Right lobe of liver (tissue), 6 donors: ENCODE data around the gene MEF2A. TPM values are rescaled to one million over a fixed set of nuclear protein-coding genes. Genes with fewer than 3 reads are reported as not detected.

ENCODE experiments used
- ATAC-seq, 4 donors: fragments of 200-7000 bp; cut with Tn5 transposase; one replicate each; pipeline ENCODE4 v1.9.1; 2020; ENCODE audit warnings: mild to moderate bottlenecking in 4 of 4, moderate library complexity in 4 of 4
- DNase-seq, 3 donors: peaks; one replicate each; pipeline ENCODE4 v3.0.0-alpha.2; 2020
- H3K27ac ChIP-seq, 3 donors: fragments of 200-600 bp; one replicate each; pipeline ENCODE4 v1.8.0; 2022
- H3K27me3 ChIP-seq, 2 donors: fragments of 200-600 bp; one replicate each; pipeline ENCODE4 v1.8.0; 2022
- H3K36me3 ChIP-seq, 4 donors: fragments of 200-600 bp; sonication (generic) in 1 of 4; one replicate each; pipeline versions ENCODE4 v1.5.1 to v1.8.0; 2017 to 2022; ENCODE audit warnings: control low read depth in 1 of 4
- H3K4me1 ChIP-seq, 4 donors: fragments of 200-600 bp; sonication (generic) in 1 of 4; one replicate each; pipeline versions ENCODE4 v1.5.1 to v1.8.0; 2017 to 2022; ENCODE audit warnings: control low read depth in 1 of 4
- H3K4me3 ChIP-seq, 3 donors: fragments of 200-600 bp; one replicate each; pipeline ENCODE4 v1.8.0; 2022
- H3K9me3 ChIP-seq, 4 donors: fragments of 200-600 bp; sonication (generic) in 1 of 4; one replicate each; pipeline versions ENCODE4 v1.5.1 to v1.8.0; 2017 to 2022; ENCODE audit warnings: control low read depth in 1 of 4
- POLR2A ChIP-seq: fragments of 450-650 bp; IDR thresholded peaks from one replicate; pipeline ENCODE4 v1.6.1; 2017; ENCODE audit warnings: antibody characterized with exemption, mild to moderate bottlenecking
- WGBS: methylation state at CpG from one replicate; pipeline ENCODE4 v1.1.6; 2018; ENCODE audit warnings: low coverage, low lambda C conversion rate; ENCODE audit not compliant: insufficient coverage; ENCODE audit errors: missing lambda C conversion rate; 5-methylcytosine and 5-hydroxymethylcytosine counted together
- intact Hi-C, 2 donors: fragments of 100-400 bp; cut with DNase I; formaldehyde crosslinking; loops; one replicate each; pipeline versions ENCODE4 v1.11.2 to v1.14.1; 2022
- total RNA-seq, 6 experiments: library from RNA; depleted of rRNA in 2 of 6; stranded (reverse); fragments of >200 nt in 2 of 6; fragmentation: NEBNext Ultra II Directional in 3 of 6; extraction: Animal tissue kit (Norgen Biotek cat#: 25700) in 3 of 6; gene quantifications; one replicate each; pipeline versions ENCODE4 v1.1.0 to v1.2.4, GENCODE V29; 2016 to 2023
- TF ChIP-seq, protein P1 (sequence below), 4 donors: fragments of 200-600 bp in 3 of 4; fragments of 450-650 bp in 1 of 4; IDR thresholded peaks; one replicate each; pipeline versions ENCODE4 v1.5.1 to v1.8.0; 2016 to 2022; ENCODE audit warnings: antibody characterized with exemption in 4 of 4, mild to moderate bottlenecking in 2 of 4
- donor health status: DM: no; HTN: yes; CAD: no.
- donor health status: DM: no; HTN: no; CAD: no.
- donor health status: DM: no; HTN: no; CAD: no.
- donor health status: DM: no; HTN: yes; CAD: no.
- donor health status: DM: no; HTN: yes; CAD: no.

Gene MEF2A
- total RNA-seq, 6 experiments from 2014 or later: 20.1 to 35.5 (median 25.4) TPM

GRCh38 chr15:99526671-99527070, 39.1 kb upstream of the MEF2A start:
- Histone ChIP-seq H3K27ac (no peak overlapping the region), H3K4me1 (no peaks in the 10 kb centered on the region), H3K36me3 (no peaks in the 10 kb centered on the region), H3K9me3 (no peaks in the 10 kb centered on the region), H3K27me3 (no peaks in the 10 kb centered on the region), H3K4me3 (no peak overlapping the region)
- intact Hi-C loops: no loop called here
- ATAC-seq (no peak), DNase-seq (no peak)
- 92% methylated on average over 3 of the region's 3 CpGs for WGBS
- TF ChIP-seq POLR2A: no peak
- TF ChIP-seq, protein P1, sequence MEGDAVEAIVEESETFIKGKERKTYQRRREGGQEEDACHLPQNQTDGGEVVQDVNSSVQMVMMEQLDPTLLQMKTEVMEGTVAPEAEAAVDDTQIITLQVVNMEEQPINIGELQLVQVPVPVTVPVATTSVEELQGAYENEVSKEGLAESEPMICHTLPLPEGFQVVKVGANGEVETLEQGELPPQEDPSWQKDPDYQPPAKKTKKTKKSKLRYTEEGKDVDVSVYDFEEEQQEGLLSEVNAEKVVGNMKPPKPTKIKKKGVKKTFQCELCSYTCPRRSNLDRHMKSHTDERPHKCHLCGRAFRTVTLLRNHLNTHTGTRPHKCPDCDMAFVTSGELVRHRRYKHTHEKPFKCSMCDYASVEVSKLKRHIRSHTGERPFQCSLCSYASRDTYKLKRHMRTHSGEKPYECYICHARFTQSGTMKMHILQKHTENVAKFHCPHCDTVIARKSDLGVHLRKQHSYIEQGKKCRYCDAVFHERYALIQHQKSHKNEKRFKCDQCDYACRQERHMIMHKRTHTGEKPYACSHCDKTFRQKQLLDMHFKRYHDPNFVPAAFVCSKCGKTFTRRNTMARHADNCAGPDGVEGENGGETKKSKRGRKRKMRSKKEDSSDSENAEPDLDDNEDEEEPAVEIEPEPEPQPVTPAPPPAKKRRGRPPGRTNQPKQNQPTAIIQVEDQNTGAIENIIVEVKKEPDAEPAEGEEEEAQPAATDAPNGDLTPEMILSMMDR (IDR thresholded peaks at IDR 0.05): no peak

GRCh38 chr15:99536422-99537040, 29.3 kb upstream of the MEF2A start:
- intact Hi-C loops: no loop called here
- Histone ChIP-seq H3K27me3 (no peaks in the 10 kb centered on the region), H3K36me3 (no peaks in the 10 kb centered on the region), H3K4me1 (no peaks in the 10 kb centered on the region), H3K27ac (no peak overlapping the region), H3K4me3 (no peak overlapping the region), H3K9me3 (no peaks in the 10 kb centered on the region)
- WGBS: 67% methylated on average over 1 of the region's 4 CpGs
- ATAC-seq: peak in 3 of 4 donors; percentile 21 to 59 (median 32)
- TF ChIP-seq POLR2A: no peak
- TF ChIP-seq, protein P1 (IDR thresholded peaks at IDR 0.05): no peak
- no peak for DNase-seq

DNA sequence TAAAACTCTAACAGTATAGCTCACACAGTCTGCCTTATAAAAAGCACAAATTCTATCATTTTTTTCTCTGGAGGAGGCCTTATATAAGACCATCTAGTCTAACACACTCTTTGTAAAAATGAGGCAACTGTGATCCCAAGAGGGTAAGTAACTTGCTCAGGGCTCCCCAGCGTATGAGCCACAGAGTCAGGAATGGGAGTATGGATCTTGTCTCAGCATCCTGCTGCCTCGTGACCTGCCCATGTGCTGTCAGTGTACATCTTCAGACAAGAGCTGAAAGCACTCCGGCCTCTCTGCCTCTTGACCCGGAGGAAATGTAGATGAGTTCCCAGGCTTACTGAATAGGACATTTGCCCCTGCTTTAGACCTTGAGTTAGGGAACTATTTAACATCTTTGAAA, 28.4 kb upstream of the MEF2A start:
- H3K4me1 ChIP-seq: no peaks in the 10 kb centered on the region
- no peaks in the 10 kb centered on the region for H3K9me3 ChIP-seq
- no peak for DNase-seq
- no peaks in the 10 kb centered on the region for H3K36me3 ChIP-seq
- no peaks in the 10 kb centered on the region for H3K27me3 ChIP-seq
- WGBS: 59% methylated on average over 4 of the region's 4 CpGs
- H3K4me3 ChIP-seq: no peak overlapping the region
- TF ChIP-seq, protein P1 (IDR thresholded peaks at IDR 0.05): no peak
- TF ChIP-seq POLR2A: no peak
- intact Hi-C loops: no loop called here
- H3K27ac ChIP-seq: no peak overlapping the region
- ATAC-seq: no peak

DNA sequence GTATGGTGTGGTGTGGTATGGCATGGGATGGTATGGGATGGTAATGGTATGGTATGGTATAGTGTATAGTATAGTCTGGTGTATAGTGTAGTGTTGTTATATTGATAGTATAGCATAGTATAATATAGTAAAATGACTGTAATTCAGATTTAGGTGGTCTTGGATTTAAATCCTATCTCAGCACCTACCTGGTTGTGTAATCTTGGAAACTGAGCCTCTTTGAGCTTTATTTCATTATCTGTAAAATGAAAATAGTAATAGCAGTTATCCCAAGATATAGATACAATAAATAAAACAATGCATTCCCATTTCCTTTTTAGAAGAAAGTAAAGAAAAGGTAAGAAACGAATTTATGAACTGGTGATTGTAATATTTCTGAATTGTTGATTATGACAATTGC, 27.5 kb upstream of the MEF2A start:
- WGBS: 79% methylated on average over 1 of the region's 1 CpG

More for the DNA sequence above, 27.5 kb upstream of the MEF2A start:
- no peak overlapping the region for H3K4me3 ChIP-seq
- DNase-seq: no peak
- H3K27ac ChIP-seq: no peak overlapping the region
- no peaks in the 10 kb centered on the region for H3K27me3 ChIP-seq
- intact Hi-C loops: no loop called here
- no peaks in the 10 kb centered on the region for H3K36me3 ChIP-seq
- no peak for ATAC-seq
- no peaks in the 10 kb centered on the region for H3K4me1 ChIP-seq
- H3K9me3 ChIP-seq: no peaks in the 10 kb centered on the region
- no peak for TF ChIP-seq POLR2A
- TF ChIP-seq, protein P1 (IDR thresholded peaks at IDR 0.05): no peak
